ELR (cell line): ENCODE measurements around the gene PRSS48.
"Not testable (repeated sequence)": the region's sequence is repeated elsewhere in the genome, so short reads cannot be mapped to it uniquely, and the experiment has no call there.

ENCODE experiments used
- DNase-seq: peaks from one replicate; pipeline ENCODE4 v3.0.0-alpha.2; 2015; ENCODE audit warnings: low read depth

PRSS48 gene

DNA sequence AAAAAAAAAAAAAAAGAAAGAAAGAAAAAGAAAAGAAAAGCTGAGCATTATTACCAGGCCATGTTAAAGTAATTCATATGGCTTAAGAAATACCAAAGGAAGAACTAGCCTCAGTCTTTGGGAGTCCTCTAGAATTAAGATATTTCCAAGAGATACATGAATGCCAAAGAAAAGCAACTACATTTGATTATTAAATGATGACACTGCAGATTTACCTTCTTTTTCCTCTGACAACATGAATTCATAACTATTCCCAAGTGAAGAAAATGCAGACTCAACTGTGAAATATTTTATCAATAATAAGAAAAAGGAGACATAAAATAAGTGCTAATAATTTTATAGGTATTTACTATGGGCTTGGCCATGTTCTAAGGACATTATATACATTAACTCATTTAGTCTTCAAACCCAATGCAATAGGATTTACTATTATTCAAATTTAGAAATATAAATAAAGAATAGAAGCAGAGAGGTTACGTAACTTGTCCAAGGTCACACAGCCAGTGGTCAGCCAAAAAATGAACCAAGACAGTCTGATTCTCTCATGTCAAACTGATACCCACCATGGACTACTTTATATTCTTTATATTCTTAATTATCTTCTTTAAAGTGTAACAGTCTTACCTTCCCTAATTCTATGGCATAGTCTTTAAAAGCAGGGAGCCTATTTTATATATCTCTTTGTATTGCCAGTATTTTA lies 41.5 kb downstream of the PRSS48 start:
- no peak for DNase-seq

- DNase-seq = no peak
Observed at GRCh38 chr4:151319490-151319889, 42.5 kb downstream of the PRSS48 start.

DNA sequence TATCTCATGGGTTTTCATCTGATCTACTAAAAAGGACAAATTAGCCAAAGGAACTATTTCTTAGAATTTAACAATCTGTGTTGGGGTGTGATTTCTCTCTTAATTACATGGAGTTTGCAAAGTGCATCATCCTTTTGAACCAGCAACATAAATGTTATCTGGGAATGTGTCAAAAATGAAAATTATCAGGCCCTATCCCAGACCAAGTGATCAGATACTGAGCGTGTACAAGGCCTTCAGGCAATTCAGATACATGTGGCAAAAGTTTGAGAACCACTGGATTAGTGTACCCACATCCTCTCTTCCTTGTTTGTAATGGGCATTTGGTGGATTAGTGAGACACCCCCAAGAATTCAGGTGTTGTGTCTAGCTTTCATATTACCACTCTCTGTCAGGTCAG lies 44.6 kb downstream of the PRSS48 start:
- DNase-seq = no peak

GRCh38 chr4:151322161-151322560 lies 45.2 kb downstream of the PRSS48 start:
- DNase-seq = not testable (repeated sequence)

DNA sequence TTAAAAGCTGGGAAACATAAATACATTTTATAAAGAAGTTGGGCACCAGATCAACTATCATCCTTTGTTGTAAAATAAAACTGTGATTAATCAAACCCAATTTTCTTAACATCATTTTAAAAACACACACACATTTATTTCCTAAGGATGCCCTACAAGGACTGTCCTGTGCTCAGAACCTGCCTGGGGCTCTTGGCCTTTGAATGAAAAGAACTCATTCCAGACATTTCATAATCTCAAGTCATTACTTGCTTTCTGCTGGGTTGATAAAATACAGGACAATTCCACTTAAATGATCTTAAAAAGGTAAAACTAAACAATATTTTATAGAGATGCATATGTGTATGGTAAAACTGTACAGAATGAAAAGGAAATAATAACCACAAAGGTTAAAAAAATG lies 45.6 kb downstream of the PRSS48 start:
- DNase-seq = no peak

- DNase-seq = no peak
Observed at GRCh38 chr4:151323667-151324066, 46.7 kb downstream of the PRSS48 start.

GRCh38 chr4:151324124-151324751 lies 47.3 kb downstream of the PRSS48 start:
- DNase-seq = no peak

- DNase-seq = peak; percentile 82
Observed at GRCh38 chr4:151324752-151325110, 47.8 kb downstream of the PRSS48 start.

DNA sequence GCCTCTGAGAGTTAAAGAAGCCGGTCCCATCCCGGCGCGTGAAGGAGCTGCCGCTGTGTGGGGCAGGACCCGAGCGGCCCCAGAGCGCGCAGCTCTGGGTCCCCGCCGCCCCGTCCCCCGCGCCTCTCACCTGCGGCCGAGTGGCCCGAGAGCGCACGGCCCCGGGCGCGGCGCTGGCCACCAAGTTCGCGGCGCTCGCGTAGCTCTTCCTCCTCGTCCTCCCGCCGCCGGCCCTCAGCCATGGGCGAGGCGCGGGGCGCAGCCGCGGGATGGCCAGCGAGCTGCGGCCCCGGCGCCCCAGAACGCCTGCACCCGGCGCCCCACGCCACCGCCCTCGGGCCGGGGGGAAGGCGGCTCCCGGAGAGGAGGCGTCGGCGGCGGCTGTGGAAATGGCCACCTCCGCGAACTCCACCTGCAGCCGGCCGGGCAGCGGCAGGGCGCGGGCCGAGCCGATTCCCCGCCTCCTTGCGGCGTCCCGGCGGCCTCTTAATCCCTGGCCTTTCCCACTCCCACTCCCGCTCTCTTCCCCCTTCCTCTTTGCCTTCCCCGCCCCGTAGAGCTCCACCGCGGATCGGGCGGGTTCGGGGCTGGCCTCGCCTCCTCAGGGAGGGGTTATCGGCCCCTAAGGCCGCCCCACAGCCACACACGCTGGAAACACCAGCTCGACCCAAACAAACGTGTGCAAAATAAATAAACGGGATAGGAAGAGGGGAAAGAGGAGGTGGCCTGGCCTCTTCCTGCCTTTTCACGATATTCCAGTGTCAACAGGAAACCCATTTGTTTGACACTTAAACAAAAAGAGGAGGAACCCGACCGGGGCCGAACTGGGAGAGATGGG lies 48.4 kb downstream of the PRSS48 start, which contains the start of gene SH3D19:
Gene SH3D19, minus strand, starts transcription at position 495 of the 838 bp plus-strand sequence. Its CDS starts 253 bp downstream, at position 242.
- peak; percentile 69 for DNase-seq

DNA sequence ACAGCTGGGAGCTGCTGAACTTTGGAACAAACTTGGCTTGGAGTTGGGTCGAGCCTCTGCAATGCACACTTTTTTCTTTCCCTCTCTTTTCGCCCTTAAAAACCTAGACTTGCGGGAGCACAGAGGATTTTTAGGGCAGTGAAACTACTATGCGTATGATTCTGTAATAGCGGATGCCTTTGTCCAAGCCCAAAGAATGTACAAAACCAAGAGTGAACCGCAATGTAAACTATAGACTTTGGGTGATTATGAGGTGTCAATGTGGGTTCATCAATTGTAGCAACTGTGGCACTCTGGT lies 48.9 kb downstream of the PRSS48 start:
- no peak for DNase-seq

DNA sequence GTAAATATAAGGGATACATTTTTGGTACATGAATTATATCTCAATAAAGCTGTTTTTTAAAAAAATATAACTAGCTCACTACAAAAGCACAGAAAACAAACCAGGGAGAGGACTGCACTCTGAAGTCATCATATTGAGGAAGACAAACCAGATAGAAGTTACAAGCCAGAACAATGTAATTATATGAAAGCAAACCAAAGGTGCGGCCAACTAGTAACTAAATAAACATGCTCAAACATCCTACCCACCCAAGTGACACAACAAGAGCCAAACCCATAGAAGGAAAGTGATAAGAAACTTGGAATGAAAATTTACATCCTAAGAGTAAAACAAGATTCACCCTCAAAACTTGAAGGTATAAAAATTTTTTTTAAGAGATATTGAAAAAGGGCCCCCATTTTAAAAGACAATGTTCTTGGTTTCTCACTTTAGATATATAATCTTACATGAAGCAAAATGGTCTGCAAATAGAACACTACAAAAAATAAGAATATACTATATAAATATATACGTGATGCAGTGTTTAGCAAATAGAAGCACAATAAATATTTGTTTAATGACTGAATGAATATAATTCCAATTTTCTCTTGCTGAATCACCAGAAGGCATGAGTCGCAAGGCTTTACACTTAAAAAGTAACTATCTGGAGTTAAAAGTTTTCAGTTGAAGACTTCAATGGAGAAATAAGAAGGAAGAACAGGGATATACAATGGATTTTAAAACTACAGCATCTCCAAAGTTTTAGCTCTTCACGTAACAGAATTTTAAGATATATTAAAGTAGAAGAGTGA lies 52.5 kb downstream of the PRSS48 start:
- DNase-seq = peak; percentile 28

GRCh38 chr4:151331276-151332042 lies 54.5 kb downstream of the PRSS48 start:
- peak; percentile 48 for DNase-seq

DNA sequence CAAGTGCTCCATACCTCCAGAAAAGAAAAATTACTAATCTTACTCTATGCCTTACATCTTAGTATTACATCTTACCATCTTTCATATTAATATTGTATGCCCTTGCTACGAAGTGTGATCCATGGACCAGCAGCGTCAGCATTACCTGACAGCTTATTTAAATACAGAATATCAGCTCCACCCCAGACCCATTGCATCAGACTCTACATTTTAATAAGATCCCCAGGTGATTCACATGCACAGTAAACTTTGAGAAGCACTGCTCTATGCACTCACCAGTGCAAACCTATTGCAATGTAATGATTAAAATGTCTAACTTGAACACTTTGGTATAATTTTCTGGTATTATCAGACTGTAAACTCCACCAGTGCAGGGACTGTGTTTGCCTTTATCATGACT lies 62.5 kb downstream of the PRSS48 start:
- no peak for DNase-seq

DNA sequence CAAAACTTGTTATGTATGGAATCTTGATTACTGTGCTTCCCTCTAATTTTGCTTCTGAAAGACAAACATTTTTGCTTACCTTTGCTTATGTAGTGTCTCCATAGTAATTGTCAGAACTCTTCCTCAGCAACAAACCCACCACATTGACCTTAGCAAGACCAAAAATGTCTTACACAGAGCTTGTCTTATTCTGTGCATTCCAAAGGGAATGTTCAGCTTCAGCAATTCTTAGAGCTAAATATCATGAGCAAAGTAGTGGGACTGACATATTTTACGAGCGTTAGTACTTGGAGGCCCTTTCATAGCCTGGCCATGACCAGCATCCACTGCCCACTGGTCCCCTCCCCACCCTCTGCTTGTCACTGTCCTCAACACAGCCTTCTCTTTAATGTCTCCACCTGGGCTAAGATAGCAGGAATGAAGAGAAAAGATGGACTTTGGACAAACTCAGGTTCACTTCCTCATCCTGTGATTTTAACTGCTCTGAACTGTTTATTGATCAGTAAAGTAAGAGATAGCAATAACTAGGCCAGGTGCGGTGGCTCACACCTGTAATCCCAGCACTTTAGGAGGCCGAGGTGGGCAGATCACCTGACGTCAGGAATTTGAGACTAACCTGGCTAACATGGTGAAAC lies 63.9 kb downstream of the PRSS48 start:
- no peak for DNase-seq
